Raji (cell line): ENCODE data around the gene MRM2.

Experiments used
- POLR2A ChIP-seq: IDR thresholded peaks from 2 replicates; pipeline ENCODE4 v1.6.1; 2011; ENCODE audit warnings: low read depth, low read length, control low read depth; ENCODE audit not compliant: insufficient read depth

The MRM2 gene

DNA sequence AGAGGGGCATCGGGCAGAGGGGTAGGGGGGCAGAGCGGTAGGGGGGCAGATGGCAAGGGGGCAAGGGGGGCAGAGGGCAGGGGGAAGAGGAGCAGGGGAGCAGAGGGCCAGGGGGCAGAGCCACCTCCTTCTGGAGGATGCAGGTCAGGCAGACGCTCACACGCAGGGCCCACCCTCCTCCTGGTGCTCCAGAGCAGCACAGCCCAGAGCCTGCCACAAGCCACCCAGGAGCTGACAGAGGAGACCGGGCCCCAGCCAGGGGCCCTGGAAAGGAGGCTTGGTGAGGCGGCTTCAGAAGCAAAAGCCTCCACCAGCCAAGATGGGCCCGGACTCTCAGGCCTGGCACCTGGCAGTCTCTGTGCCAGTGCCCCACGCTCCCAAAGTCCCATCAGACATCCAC is 22.4 kb downstream of the MRM2 start:
- no peak for TF ChIP-seq POLR2A

DNA sequence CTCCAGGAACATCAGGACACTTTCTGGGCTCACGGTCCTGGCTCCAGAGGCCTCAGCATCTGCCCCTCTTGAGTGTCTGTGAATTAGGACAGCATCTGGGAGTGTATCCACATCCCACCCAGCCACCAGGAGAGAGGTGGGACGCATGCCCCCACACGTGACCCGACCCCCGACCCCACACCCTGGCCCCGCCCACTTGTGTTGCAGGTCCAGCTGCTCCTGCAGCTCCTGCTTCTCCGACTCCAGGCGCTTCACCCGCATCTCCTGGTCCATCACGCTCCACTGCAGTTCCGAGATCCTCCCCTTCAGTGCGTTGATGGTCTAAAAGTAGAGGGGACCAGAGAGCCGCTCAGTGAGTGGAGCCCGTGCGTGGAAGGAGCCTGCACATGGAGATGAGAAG is 22.9 kb downstream of the MRM2 start:
- no peak for TF ChIP-seq POLR2A

DNA sequence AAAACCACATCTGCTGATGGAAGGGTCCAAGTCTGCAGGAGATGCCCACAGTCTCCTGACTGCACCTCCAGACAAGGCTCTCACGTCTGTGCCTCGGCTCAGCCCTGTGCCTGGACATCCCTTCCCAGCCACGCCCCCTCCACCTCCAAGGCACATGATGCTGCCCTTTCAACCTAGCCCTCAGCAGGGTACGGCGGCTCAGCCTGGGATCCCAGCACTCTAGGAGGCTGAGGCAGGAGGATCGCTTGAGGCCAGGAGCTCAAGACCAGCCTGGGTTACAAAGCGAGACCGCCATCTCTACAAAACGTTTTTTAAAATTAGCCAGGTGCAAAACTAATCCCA is 23.6 kb downstream of the MRM2 start:
- TF ChIP-seq POLR2A: no peak

DNA sequence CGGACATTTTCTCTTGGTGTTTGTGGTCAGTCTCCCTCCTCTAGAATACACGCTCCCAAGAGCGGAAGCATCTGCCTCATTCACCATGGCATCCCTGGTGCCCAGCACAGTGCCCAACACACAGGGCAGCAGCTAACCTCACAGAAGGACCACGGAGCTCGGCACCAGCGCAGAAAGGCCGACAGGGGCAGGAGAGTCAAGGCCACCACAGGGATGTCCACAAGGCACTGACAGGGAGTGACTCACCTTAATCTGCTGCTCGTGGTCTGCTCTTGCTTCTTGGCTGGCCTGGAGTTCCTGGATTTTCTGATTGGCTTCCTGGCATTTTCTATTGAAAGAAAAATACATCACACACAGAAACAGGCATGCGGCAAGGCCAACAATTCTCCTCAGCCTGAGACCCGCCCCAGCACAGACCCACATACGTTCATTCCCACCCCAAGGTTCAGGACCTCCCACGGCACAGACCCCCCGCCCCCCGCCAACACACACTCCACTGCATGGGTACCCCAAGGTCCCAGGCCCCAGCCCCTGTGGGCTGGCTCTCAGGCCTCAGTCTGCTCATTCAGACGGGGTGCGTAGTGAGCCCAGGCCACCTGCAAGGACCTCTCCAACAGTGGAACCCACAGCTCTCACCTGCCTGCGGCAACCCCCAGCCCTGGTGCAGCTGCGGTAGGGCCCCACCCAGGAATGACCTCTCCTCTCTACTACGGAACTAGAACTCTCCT is 24.1 kb downstream of the MRM2 start:
- TF ChIP-seq POLR2A: no peak

DNA sequence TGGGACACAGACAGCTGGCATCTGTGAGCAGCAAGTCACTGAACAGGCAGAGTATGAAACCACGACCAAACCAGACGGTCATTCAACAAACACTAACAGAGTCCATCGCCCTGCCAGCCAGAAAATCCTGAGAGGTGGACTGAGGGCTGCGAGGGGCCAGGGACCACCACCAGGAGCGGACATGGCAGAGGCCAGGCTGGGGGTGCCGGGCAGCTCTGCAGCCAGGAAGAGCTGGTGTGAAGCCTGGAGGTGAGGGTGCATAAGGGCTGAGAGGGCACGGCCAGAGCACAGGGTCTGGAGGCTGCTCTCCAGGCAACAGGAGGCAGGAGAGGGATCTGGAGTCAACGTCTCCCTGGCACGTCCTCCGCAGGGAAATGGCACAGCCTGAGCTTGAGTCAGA is 24.8 kb downstream of the MRM2 start:
- no peak for TF ChIP-seq POLR2A

DNA sequence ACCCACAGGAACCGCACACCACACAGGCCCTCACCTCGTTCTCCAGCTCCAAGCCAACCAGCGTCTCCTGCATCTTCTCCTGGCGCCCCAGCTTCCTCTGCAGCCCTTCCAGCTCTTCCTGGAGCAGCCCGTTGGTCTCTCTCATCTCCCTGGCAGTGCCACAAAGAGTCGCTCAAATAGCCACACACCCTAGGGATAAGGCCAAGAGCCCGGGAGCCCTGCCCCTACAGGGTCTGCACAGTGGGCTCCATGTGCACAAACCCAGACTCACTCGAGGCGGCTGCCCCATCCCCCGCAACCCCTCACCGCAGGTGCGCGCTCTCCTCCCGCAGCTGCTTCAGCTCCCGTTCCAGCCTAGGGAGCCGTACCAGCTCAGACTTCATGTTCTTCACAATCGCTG is 26.2 kb downstream of the MRM2 start:
- no peak for TF ChIP-seq POLR2A

DNA sequence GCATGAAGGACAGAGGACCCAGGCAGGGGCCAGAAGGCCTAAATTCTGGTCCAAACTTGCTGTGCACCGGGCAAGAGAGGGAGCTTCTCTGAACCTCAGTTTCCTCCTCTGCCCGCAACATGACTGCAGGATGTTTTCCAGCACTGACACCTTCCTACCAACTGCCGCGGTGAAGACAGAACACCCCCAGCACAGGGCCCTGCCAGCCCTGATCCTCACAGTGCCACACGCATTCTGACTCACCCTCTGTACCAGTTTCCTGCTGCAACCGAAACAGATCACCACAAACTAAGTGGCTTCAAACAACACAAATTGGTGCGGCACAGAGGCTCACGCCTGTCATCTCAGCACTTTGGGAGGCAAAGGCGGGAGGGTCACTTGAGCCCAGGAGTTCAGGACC is 27.4 kb downstream of the MRM2 start:
- TF ChIP-seq POLR2A: no peak

DNA sequence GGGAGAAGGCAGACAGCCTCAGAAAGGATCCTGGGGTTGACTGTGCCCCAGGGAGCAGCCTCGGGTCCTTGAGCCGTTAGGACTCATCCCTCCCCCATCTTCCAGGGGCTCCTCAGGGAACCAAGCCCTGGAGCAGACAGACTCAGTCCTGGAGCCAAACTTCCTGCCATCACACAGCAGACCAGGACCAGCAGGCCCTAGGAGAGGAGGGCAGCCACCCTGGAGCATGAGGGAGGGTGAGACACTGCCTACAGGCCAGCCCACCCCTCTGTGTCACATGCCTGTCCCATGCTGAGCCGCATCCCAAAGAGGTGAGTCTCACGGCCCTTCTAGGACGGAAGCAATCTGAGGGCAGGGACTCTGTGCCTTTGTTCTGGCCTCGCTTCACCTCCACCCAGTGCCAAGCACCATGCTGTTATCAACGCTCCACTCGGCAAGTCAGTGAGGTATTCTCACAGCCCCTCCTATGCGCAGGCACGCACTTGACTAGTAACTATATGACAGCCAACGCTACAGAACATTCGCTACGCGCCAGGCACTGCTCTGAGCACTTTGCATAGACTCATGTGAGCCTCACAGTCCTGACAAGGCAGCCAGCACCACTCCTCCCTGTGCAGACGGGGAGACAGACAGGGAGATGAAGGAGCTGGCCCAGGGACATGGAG is 28.3 kb downstream of the MRM2 start:
- no peak for TF ChIP-seq POLR2A

DNA sequence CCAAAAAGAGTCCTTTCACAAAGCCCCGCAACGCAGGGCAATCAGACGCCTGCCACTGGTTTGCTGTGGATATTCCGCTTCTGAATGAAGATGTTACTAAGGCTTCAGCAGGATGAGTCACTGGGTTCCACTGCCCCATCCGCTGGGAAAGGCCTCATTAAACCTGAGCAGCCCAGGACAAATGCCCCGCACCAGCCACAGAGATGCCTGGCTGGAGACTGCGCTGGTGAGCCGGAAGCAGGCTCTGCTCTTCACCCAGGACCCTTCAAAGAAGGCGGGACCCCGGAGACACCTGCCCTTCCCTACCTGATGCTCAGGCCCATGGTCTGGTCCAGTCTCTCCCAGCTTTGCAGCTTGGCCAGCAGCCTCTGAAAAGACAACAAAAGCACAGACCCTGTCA is 29.1 kb downstream of the MRM2 start:
- TF ChIP-seq POLR2A: no peak

DNA sequence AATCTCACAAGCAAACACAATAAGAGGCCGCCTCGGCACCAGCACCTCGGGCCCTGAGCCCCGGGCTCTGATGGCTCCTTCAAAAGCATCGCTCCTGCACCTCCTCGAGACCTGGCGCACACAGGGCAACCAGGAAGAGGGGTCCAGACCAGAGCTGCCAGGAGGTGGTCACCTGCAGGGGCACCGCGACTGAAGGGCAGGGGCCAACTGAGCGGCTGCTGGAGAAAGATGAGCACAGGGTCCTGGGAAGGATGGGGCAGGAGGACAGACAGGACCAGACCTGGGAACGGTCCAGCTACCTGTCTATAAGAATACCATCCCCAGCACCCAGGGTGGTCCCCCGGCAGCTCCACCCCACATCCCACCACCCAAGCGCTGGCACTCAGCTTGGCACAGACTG is 30.1 kb downstream of the MRM2 start:
- no peak for TF ChIP-seq POLR2A

DNA sequence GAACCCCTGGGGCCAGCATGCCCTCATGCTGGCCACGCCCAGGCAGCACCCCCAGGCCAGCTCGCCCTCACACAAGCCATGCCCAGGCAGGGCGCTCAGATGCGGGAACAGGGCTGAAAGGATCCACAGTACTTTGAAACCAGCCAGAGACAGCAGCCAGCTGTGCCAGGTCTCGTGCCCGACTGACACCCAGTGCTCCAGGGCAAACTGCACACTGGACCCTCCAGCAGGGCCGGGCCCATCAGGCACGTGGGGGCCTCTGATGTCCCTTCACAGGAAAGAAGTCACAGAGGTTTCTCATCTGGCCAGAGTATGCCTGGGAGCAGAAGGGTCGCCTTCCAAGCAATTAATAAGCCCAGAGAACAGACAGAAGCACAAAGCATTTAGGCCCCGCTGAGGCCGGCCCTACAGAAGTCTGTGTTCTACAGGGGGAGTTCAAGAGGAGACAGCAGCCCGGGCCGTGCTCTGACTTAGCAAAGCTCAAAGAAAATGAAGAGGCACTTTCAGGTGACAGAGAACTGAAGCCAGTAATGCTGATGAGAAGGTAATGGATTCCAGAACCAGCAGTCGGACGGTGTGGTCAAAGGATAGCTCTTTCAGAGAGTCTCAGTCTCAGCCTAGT is 30.6 kb downstream of the MRM2 start:
- TF ChIP-seq POLR2A: no peak

DNA sequence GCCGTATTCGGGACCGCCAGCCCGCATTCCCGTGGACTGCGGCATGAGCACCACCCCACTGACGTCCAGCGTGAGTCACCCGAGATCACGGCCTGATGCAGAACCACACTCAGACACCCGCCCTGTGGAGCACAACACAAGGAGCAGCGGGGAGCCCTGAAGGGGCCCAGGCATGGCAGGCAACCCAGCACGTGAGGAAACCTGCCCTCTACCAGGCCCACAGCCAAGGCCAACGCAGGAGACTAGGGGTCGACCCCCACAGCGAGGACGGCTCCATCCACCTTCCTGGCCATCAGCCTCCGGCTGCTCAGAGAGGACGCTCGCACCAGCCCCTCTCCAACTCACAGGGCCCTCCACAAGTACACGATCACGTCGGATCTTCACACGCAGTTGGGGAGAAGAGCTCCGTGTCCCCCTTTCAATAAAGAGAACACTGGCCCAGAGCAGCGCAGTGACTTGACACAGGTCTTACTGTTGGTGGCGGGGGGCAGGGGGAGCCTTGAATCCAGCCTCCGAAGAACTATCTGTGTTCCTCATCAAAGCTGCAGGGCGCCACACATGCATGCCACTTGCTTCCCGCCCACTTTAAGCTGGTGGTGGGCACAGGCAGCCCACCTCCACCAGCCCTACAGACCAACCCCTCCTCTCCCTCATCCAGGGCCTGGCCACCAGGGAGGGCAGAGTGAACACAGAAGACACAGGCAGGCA is 31.3 kb downstream of the MRM2 start:
- TF ChIP-seq POLR2A: no peak

DNA sequence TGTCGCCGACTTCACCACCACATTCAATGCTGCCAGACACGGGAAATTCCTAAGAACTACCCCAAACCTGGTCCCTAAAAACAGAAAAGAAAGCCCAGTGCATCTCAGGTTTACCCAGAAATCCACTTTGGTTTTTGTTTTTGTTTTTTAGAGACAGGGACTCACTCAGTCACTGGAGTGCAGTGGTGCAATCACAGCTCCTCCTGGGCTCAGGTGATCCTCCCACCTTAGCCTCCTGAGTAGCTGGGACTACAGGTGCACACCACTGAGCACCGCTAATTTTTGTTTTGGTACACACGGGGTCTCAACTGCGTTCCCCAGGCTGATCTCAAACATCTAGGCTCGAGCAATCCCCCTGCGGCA is 32.1 kb downstream of the MRM2 start:
- no peak for TF ChIP-seq POLR2A

DNA sequence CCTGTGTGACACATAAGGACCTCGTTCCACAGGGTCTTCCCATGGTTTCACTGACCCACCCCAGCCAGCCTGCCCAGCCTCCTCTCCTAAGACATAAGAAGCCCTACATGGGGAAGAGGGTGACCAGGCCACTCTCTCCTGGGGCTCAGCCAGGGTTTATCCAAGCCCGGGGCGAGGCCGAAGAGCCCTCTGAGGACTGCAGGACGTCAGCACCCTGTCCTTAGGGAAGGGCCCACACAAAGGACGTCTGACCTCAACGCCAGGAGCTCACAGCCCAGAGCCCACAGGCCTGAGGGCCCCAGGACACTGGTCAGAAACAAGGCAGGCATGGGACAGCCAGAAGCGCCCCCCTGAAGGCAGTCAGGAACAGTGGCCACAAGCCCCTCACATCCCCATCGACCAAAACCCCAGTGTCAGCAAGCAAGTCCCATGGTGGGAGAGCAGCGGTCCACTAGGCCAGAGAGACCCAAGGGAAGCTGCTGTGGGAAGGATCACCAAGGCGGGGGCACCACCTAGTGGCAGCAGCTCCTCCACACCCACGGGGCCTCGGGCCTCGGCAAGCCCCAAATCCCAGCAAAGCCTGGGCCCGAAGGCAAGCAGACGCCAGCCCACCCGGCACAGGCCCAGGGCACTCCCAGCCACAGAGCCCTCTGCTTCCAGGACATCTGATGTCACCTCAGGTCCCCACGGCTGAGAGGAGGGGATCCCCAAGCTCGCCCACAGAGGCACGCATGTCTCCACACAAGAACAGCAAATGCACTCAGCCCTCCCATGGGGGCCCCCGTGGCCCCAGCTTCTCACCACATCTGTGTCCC is 32.7 kb downstream of the MRM2 start:
- TF ChIP-seq POLR2A: no peak

DNA sequence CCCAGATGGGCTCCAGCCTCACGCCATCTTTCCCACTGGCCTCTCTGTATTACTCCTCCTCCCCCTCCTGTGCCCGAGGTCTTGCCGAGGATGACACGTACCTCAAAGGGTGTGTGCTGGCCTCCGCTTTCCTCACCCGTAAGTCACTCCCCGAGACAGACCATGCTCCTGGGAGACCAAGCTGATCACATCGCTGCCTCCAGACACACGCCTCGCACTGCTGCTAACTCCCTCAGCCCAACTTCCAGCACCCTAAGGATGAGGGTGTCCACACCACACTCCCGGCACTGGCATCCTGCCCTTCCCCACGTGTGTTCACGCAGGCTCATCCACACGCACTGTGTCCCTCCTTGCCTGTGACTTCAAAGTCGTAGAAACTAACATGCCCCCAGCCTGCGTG is 33.3 kb downstream of the MRM2 start:
- TF ChIP-seq POLR2A: no peak

DNA sequence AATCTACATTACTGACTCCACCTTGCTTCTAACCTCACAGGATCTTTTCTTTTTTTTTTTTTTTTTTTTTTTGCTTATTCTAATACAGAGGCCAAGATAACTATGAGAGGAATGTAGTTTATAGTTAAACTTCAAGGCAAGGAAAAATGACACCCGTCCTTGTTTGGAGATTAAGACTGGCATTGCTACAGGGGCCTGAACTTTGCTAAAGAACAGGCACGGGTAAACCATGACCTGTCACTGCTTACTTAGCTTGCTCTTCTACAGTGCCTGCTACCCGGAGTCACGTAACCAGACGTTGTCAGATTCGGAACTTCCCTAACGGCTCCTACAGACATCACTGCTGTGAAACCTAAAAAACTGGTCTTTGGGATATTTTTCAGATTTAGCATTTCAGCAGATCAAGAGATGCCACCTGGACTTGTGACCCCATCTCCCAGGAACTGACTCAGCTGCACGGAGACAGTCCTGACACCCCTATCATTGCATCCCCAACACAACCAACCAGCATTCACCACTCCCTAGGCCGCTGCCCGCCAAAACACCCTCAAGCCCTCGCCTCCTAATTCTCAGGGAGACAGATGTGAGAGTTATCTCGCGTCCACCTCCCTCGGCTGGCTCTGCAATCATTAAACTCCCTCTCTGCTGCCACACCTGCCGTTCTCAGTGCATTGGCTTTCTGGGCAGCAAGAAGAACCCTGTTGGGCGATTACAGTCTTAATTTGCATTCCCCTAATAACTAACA is 36.8 kb downstream of the MRM2 start:
- TF ChIP-seq POLR2A: no peak
